ENCODE data around the gene MCU.
"Not testable (repeated sequence)": the region's sequence is repeated elsewhere in the genome, so short reads cannot be mapped to it uniquely, and the experiment has no call there.

Gene MCU

GRCh38 chr10:72731916-72732419 lies 40.0 kb downstream of the MCU start:
- no peak for DNase-seq (ENCODE audit: low read depth)

GRCh38 chr10:72732521-72732920 lies 40.6 kb downstream of the MCU start:
- no peak for DNase-seq (ENCODE audit: low read depth)

DNA sequence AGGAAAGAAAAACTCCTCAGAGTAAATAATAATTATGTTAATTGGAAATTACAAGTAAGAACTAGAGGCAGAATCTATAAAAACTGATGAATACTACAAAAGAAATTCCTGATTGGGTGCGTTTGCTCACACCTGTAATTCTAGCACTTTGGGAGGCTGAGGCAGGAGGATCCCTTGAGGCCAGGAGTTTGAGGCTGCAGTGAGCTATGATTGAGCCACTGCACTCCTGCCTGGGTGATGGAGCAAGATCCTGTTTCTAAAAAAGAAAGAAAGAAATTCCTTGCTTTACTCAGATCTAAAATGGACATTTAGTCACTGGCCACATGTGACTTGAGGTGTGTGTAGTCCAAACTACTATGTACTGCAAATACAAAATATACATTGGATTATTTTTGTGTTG lies 42.0 kb downstream of the MCU start:
- DNase-seq (ENCODE audit: low read depth), result no peak

DNA sequence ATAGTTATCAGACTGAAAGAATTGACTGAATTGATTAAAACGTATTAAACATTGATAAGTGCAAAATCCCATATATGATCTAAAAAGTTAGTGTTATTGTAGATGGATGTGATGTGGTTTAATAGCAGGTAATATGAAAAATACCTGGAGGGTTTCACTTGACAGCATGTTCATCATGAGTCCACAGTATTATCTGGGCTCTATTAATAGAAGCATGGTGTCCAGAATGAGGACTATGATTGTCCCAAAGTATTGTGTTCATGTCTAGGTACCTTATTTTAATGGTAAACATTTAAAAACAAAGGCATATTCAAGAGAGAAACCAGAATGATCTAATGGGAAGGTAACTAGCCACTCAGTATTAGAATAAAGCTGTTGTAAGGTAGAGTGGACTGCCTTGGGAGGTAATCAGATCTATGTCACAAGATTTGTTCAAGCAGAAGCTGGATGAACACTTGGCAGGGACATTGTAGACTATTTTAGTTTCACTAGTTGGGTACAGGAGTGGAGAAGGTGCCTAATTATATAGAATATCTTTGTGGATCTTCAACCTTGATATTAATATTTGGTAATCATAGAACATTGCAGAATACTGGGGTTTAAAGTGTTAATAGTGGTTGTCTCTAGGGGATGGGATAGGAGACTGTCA lies 43.5 kb downstream of the MCU start:
- no peak for DNase-seq (ENCODE audit: low read depth)

DNA sequence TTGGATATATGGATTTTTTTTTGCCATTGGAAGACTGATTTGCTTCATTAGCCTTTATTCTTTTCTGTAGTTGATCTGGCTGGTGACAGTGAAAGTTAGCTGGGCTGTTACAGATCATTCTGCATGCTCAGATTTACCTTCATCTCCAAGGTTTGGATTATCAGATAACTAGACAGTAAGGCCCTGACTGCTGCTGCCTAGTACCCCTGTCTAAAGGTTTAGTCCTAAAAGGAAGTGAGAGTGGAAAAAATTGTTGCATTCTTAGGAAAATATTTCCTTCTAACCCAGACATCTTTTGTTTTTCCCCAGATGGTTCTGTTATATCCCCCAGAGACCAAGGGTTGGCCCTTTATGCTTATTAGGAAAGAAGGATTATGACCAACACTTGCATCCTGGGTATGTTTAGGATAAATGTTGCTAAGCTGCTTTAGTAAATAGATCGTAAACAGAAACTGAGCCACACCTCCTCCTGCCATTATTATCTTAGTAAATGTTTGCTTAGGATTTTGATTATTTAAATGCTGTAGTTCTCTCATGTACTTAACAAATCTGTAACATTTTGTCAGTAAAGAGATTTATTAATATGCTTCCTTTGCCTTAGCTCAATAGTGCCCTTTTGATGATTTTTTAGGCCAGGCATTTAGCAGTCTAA lies 44.4 kb downstream of the MCU start:
- DNase-seq (ENCODE audit: low read depth), result peak; percentile 96

GRCh38 chr10:72736828-72737220 lies 44.9 kb downstream of the MCU start:
- no peak for DNase-seq (ENCODE audit: low read depth)

- DNase-seq (ENCODE audit: low read depth), result not testable (repeated sequence)
These were observed 45.4 kb downstream of the MCU start for GRCh38 chr10:72737357-72737756.

- DNase-seq (ENCODE audit: low read depth), result no peak
These were observed 46.5 kb downstream of the MCU start for GRCh38 chr10:72738486-72738885.

DNA sequence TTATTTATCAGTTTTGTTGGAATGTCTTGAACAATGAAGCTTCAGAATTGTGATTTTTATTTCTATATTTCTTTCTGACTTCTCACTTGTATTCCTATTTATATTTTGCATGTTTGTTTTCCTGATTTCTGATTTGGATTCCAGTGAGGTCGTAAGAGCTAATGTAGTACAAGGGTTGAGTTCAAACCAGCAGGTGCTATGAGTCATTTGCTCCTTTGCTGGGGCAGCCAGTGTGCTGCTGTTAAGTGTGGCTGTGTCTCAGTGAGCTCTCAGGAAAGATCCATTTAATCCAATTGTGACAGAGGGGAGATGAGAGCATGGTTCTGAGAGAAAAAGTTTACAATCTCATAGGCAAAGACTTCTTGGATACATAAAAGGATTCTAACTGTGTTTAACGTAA lies 48.6 kb downstream of the MCU start:
- DNase-seq (ENCODE audit: low read depth), result peak; percentile 24

- no peak for DNase-seq (ENCODE audit: low read depth)
These were observed 50.1 kb downstream of the MCU start for GRCh38 chr10:72742092-72742491.

DNA sequence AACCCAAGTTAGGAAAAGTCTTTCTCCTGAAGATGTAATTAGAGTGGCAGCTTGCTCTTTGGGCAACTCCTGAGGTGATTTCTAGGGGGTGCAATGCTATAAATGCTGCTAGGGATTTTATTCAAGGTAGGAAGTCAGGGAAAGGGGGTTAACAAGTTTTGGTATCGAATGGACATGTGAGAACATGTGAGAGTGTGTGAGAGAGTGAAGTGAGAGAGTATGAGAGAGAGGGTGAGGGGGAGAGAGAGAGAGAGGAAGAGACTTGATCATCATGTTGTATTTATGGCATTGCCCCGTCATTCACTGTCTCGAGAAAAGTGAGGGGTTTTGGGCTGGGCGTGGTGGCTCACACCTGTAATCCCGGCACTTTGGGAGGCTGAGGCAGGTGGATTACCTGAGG lies 50.9 kb downstream of the MCU start:
- DNase-seq (ENCODE audit: low read depth), result no peak

GRCh38 chr10:72744566-72744965 lies 52.6 kb downstream of the MCU start:
- no peak for DNase-seq (ENCODE audit: low read depth)

- no peak for DNase-seq (ENCODE audit: low read depth)
These were observed 54.8 kb downstream of the MCU start for GRCh38 chr10:72746426-72747363.

DNA sequence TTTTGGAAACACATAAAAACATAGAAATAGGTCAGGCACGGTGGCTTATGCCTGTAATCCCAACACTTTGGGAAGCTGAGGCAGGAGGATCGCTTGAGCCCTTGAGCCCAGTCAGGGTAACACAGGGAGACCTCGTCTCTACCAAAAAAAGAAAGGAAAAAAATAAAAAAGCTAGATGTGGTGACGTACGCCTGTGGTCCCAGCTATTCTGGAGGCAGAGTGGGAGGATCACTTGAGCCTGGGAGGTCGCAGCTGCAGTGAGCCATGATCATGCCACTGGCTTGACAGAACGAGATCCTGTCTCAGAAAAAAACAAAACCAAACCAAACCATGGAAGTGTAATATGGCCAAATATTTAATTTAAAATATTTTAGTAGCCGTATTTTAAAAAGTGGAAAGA lies 55.6 kb downstream of the MCU start:
- no peak for DNase-seq (ENCODE audit: low read depth)

GRCh38 chr10:72753760-72754231 lies 61.9 kb downstream of the MCU start:
- DNase-seq (ENCODE audit: low read depth), result no peak

- DNase-seq (ENCODE audit: low read depth), result no peak
These were observed 62.5 kb downstream of the MCU start for GRCh38 chr10:72754275-72755032.

DNA sequence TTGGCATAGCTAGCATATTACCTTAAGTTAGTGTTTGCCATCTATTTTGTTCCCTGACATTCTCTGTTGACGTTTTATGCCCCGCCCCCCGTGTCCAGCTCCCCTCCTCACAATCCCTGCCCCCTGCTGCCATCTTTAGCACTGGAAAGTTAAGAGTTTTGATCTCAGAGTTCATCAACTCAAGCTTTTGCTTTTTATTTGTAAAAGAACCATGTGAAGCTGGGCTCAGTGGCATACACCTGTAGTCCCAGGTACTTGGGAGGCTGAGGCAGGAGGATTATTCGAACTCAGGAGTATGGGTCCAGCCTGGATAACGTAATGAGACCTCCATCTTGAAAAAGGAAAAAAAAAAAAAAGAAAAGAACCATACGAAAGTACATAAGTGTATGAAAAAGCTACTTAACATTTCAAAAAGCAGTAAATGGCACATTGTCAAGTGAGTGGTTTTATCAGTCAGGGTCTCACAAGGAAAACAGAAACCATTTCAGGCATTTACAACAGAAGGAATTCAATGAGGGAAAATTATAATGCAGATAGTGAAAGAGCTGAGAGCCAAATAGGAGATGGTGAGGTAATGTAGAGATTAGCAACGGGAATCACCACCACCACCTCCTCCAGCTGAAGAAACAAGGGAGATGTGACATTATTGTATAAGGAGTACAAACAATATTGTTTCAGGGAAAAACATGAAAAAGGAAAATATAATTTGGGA lies 64.9 kb downstream of the MCU start:
- DNase-seq (ENCODE audit: low read depth), result no peak

DNA sequence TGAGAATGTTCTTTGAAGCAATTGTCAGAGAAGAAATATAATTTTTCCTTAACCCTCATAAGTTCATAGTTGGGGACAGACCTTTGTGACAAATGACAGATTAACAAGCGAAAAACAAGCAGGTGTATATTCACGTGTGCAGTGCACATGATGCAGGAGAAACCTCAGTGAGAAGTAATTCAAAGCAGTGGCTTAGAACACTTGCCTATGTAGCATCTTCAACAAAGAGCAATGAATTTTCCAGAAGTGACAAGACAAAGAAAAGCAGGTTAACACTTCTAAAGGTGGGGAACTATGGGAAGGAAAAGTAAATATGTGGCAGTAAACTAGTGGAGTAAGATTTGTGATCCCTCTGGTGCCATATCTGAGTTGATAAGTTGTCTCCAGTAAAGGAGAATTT lies 65.8 kb downstream of the MCU start:
- DNase-seq (ENCODE audit: low read depth), result no peak

GRCh38 chr10:72758930-72759329 lies 67.0 kb downstream of the MCU start:
- not testable (repeated sequence) for DNase-seq (ENCODE audit: low read depth)

DNA sequence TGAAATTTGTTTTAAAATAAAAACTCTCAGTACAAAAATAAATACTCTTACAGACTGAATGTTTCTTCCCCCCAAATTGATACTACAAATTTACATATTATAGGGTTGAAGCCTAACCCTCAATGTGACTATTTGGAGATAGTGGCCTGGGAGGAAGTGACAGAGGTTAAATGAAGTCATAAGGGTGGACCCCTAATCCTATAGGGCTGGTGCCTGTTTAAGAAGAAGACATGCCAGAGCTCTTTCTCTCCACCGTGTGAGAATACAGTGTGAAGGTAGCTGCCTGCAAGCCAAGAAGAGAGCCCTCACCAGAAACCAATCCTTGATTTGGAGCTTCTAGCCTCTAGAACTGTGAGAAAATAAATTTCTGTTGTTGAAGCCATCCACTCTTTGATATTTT lies 67.6 kb downstream of the MCU start:
- no peak for DNase-seq (ENCODE audit: low read depth)

DNA sequence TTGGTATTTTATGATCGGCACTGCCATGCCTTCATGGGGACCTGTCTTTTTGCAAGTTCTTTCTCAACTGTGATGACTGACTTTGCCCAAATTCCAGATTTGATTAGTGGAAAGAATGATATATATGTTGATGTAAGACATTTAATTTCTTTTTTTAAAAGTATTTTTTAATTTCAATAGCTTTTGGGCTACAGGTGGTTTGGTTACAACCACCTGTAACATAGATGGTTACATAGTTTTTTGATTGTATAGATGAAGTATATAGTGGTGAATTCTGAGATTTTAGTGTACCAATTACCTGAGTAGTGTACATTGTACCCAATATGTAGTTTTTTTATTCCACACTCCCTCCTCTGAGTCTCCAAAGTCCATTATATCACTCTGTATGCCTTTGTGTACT lies 69.6 kb downstream of the MCU start:
- DNase-seq (ENCODE audit: low read depth), result no peak
